Endothelial cell of umbilical vein (primary cell): ENCODE measurements around the gene RNASE13. TPM values are rescaled to one million over a fixed set of nuclear protein-coding genes. Genes with fewer than 3 reads are reported as not detected.

ENCODE experiments used
- BruUV-seq: library from RNA; stranded (reverse); fragments of 400-500 nt; replicated peaks from 2 replicates; lab custom pipeline; 2021; lab: Mats Ljungman, UMichigan
- CTCF ChIA-PET: fragments of 300-600, 350-600 bp; sonication (Branson Sonifier 250); formaldehyde crosslinking; loops from one replicate; lab custom pipeline; 2021; ENCODE audit warnings: antibody characterized with exemption, inconsistent platforms; lab: Charles Lee
- POLR2A ChIA-PET: fragments of 300-600, 350-600 bp; sonication (Branson Sonifier 250); formaldehyde crosslinking; loops from one replicate; lab custom pipeline; 2021; ENCODE audit warnings: antibody characterized with exemption, inconsistent platforms; lab: Charles Lee
- DNase-seq: peaks from one replicate; pipeline ENCODE4 v3.0.0-alpha.2; 2011; ENCODE audit warnings: low read depth, low spot score
- FAIRE-seq: peaks from 2 replicates; lab custom pipeline; 2011; peaks lifted over from hg19 to GRCh38; lab: Jason Lieb, UNC
- H2AFZ ChIP-seq: 2 replicates; pipeline ENCODE4 v1.6.0; 2012; ENCODE audit warnings: low read depth, low read length, control low read depth, inconsistent platforms
- H3K27ac ChIP-seq: 2 replicates; pipeline ENCODE4 v1.5.1; 2011; ENCODE audit warnings: low read depth, mild to moderate bottlenecking, control low read depth, low read length, moderate library complexity; ENCODE audit not compliant: insufficient read depth
- H3K27me3 ChIP-seq, 2 experiments: 2 replicates each; pipeline versions ENCODE4 v1.6.0 to v1.6.1; 2011; ENCODE audit warnings: low read length in 2 of 2, mixed read lengths in 1 of 2; ENCODE audit not compliant: control insufficient read depth in 2 of 2, insufficient read depth in 2 of 2
- H3K36me3 ChIP-seq, 2 experiments: 2 replicates in 1 of 2; 3 replicates in 1 of 2; pipeline ENCODE4 v1.5.1; 2011; ENCODE audit warnings: low read length in 2 of 2, mild to moderate bottlenecking in 1 of 2, moderate library complexity in 1 of 2; ENCODE audit not compliant: control insufficient read depth in 2 of 2, insufficient read depth in 2 of 2; ENCODE audit errors: extremely low read depth in 1 of 2
- H3K4me1 ChIP-seq: 3 replicates; pipeline ENCODE4 v1.5.1; 2011; ENCODE audit warnings: mild to moderate bottlenecking, low read length; ENCODE audit not compliant: control insufficient read depth, insufficient read depth; ENCODE audit errors: extremely low read depth
- H3K4me2 ChIP-seq: 2 replicates; pipeline ENCODE4 v1.6.1; 2011; ENCODE audit warnings: low read length, control low read depth, mixed read lengths; ENCODE audit not compliant: insufficient read depth
- H3K4me3 ChIP-seq, 3 experiments: fragments of 200-600 bp in 1 of 3; sonication (generic), shearing (Covaris generic) in 1 of 3; replicated peaks in 1 of 3; 2 replicates each; pipeline ENCODE4 v1.5.1; 2011 to 2016; ENCODE audit warnings: control low read depth in 3 of 3, low read length in 3 of 3, mild to moderate bottlenecking in 2 of 3, inconsistent platforms in 1 of 3, low read depth in 1 of 3, moderate library complexity in 1 of 3; ENCODE audit not compliant: insufficient read depth in 1 of 3
- H3K79me2 ChIP-seq: 2 replicates; pipeline ENCODE4 v1.6.0; 2012; ENCODE audit warnings: low read length, inconsistent platforms; ENCODE audit not compliant: control insufficient read depth, insufficient read depth
- H3K9ac ChIP-seq: replicated peaks from 2 replicates; pipeline ENCODE3; 2011; ENCODE audit warnings: low read length, control low read depth; ENCODE audit not compliant: insufficient read depth; ENCODE audit errors: extremely low read depth
- H3K9me1 ChIP-seq: replicated peaks from 3 replicates; pipeline ENCODE4 v1.6.0; 2011; ENCODE audit warnings: mild to moderate bottlenecking, low read length; ENCODE audit not compliant: control insufficient read depth, insufficient read depth; ENCODE audit errors: extremely low read depth
- H3K9me3 ChIP-seq: replicated peaks from 2 replicates; pipeline ENCODE4 v1.5.1; 2012; ENCODE audit warnings: low read length, inconsistent platforms; ENCODE audit not compliant: control insufficient read depth, insufficient read depth
- H4K20me1 ChIP-seq: replicated peaks from 2 replicates; pipeline ENCODE3; 2011; ENCODE audit warnings: mild to moderate bottlenecking, low read length; ENCODE audit not compliant: control insufficient read depth, insufficient read depth; ENCODE audit errors: extremely low read depth
- CTCF ChIP-seq, 2 donors: IDR thresholded peaks; 1 replicate in 1 of 2; 2 replicates in 1 of 2; pipeline ENCODE4 v1.5.1; 2011; ENCODE audit warnings: low read length in 2 of 2, mild to moderate bottlenecking in 2 of 2, moderate library complexity in 2 of 2, control low read depth in 1 of 2, inconsistent platforms in 1 of 2, low read depth in 1 of 2; ENCODE audit not compliant: insufficient read depth in 1 of 2; ENCODE audit errors: extremely low read depth in 1 of 2
- EZH2 ChIP-seq: IDR thresholded peaks from 2 replicates; pipeline ENCODE4 v1.6.1; 2012; ENCODE audit warnings: borderline replicate concordance, low read depth, mild to moderate bottlenecking, moderate library complexity, low read length, inconsistent platforms; ENCODE audit not compliant: severe bottlenecking
- FOS ChIP-seq: IDR thresholded peaks from 2 replicates; pipeline ENCODE4 v1.6.1; 2011; ENCODE audit warnings: mild to moderate bottlenecking, low read length, moderate library complexity, borderline replicate concordance; ENCODE audit not compliant: insufficient read depth
- GATA2 ChIP-seq: IDR thresholded peaks from 2 replicates; pipeline ENCODE4 v1.7.0; 2011; ENCODE audit warnings: low read depth, mild to moderate bottlenecking, moderate library complexity, mixed read lengths, low read length; ENCODE audit not compliant: insufficient read length, insufficient read depth
- JUN ChIP-seq: IDR thresholded peaks from 2 replicates; pipeline ENCODE4 v1.6.1; 2011; ENCODE audit warnings: borderline replicate concordance, low read depth; ENCODE audit not compliant: insufficient read length, insufficient read depth
- MAX ChIP-seq: IDR thresholded peaks from 2 replicates; pipeline ENCODE4 v1.6.1; 2011; ENCODE audit not compliant: insufficient read depth, insufficient read length
- POLR2A ChIP-seq: IDR thresholded peaks from 2 replicates; pipeline ENCODE4 v1.6.1; 2012; ENCODE audit warnings: low read depth, mild to moderate bottlenecking, control low read depth, low read length
- POLR2AphosphoS5 ChIP-seq: IDR thresholded peaks from 2 replicates; pipeline ENCODE4 v1.6.1; 2012; ENCODE audit warnings: low read depth, mild to moderate bottlenecking, control low read depth, low read length, moderate library complexity; ENCODE audit not compliant: insufficient read depth
- dilution Hi-C: fragments of 300-500 bp; cut with MboI; formaldehyde crosslinking; loops from one replicate; pipeline ENCODE4 v1.15.0; 2019; ENCODE audit warnings: low sequenced_read_pairs; ENCODE audit not compliant: extremely low pct_ligation_motif_present
- intact Hi-C: fragments of 100-400 bp; cut with micrococcal nuclease; formaldehyde crosslinking; loops from one replicate; pipeline ENCODE4 v1.10.0; 2022
- polyA plus RNA-seq, 4 experiments: library from polyadenylated mRNA; depleted of rRNA in 3 of 4; stranded (reverse) in 3 of 4; unstranded in 1 of 4; fragments of >200 nt; gene quantifications; 2 replicates each; pipeline versions ENCODE4 v1.2.1 to v1.2.3, GENCODE V29; 2011 to 2012; ENCODE audit warnings: missing spikeins in 1 of 4
- total RNA-seq: library from RNA; stranded (reverse); gene quantifications from 2 replicates; pipeline ENCODE4 v1.2.3, GENCODE V29; 2021

RNASE13 gene
- total and polyA plus RNA-seq, 2 donors (not counting 3 experiments of a cell fraction or from before 2014, with no cell fraction given): not detected

GRCh38 chr14:21053184-21054122 lies 18.8 kb upstream of the RNASE13 start:
- TF ChIP-seq EZH2 (no peak), GATA2 (no peak), POLR2A (no peak), POLR2AphosphoS5 (no peak), JUN (no peak), FOS (no peak), CTCF (IDR thresholded peaks at IDR 0.05; ENCODE audit: extremely low read depth in 1 of 2, insufficient read depth in 1 of 2, low read depth in 1 of 2, low read length in 2 of 2) (no peak), MAX (no peak)
- BruUV-seq: no TSS peak
- CTCF ChIA-PET: interaction anchor here (1.1 kb wide), 1 partner anchor 15 kb away, joined by 3 read pairs; no protein-coding TSS in a partner anchor

More at GRCh38 chr14:21053184-21054122, 18.8 kb upstream of the RNASE13 start:
- Histone ChIP-seq H4K20me1 (no peaks in the 10 kb centered on the region), H3K4me1 (no peaks in the 10 kb centered on the region), H3K9ac (no peak overlapping the region), H3K4me3 (no peak overlapping the region), H3K27ac (no peak overlapping the region), H3K4me2 (no peak overlapping the region), H3K9me3 (no peaks in the 10 kb centered on the region), H2AFZ (no peak overlapping the region), H3K36me3 (no peaks in the 10 kb centered on the region), H3K9me1 (no peaks in the 10 kb centered on the region), H3K79me2 (no peaks in the 10 kb centered on the region), H3K27me3 (peaks cover 18 to 26% of the 10 kb centered on the region in 2 experiments)
- DNase-seq (no peak), FAIRE-seq (no peak)
- intact Hi-C loops: no loop called here
- POLR2A ChIA-PET: no interaction called here
- dilution Hi-C loops: no loop called here
